Cortex of kidney (tissue), 1 donor: Measurements from ENCODE around the gene C6orf120.
"Not testable (repeated sequence)": the region's sequence is repeated elsewhere in the genome, so short reads cannot be mapped to it uniquely, and the experiment has no call there.

Experiments used
- DNase-seq: peaks from one replicate; lab custom pipeline; 2025; lab: John Stamatoyannopoulos, UW

C6orf120 gene

DNA sequence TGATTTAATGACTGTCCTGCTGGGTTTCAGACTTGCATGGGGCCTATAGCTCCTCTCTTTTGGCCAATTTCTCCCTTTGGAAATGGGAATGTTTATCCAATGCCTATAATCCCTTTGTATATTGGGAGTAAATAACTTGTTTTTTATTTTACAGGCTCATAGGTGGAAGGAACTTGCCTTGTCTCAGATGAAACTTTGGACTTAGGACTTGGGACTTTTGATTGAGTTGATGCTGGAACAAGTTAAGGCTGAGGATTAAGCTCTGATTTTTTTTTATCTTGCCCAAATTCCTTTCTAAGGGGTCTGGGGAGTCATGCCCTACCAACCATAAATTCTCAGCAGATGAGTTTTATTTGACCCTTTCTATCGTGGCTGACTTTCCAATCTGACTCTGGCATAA lies 23.6 kb upstream of the C6orf120 start:
- DNase-seq, result no peak

DNA sequence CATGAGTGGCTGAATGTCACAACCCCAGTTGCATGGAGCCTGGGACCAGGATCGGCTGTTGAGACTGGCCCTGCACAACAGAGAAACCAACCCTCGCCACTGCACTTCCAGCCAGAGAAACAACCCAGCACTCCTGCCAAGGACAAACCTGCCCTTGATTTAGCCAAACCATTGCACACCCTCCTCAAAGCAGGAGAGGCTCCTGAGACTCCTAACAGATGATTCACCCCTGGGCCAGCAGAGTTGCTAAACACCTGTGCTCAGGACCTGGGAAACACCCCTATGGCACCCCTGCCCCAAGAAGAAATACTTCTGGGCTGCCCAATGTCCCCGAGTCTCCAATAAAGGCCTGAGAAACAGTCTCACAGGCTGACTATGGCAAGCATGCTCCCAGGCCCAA lies 17.9 kb upstream of the C6orf120 start:
- no peak for DNase-seq

DNA sequence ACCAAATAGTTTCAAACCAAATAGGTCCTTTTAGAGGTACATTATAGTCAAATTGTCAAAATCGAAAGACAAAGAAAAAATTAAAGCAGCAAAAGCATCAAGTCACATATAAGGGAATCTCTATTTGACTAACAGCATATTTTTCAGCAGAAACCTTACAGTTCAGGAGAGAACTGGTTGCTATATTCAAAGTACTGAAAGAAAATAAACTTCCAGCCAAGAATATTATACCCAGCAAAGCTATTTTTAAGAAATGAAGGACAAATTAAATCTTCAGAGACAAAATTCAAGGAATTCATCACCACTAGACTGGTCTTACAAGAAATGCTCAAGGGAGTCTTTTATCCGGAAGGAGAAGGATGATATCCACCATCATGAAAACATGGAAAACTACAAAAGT lies 16.1 kb upstream of the C6orf120 start:
- DNase-seq, result no peak

DNA sequence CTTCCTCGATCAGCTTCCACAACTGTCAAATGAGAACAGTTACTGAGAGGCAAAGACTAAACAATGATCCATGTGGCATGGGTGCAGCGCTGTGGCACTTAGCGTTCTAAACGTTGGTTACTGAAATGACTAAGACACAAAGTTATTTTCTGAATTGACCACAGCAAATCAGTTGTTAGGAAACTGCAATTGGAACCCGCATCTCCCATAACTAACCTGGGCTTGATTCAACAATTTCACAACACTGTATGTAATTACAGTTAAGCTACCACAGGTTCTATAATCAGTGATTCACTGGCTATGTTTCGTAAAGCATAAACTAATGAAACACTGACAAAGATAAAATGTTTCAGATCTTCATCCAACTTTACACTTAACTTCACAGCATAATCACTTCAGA lies 12.6 kb upstream of the C6orf120 start:
- no peak for DNase-seq

DNA sequence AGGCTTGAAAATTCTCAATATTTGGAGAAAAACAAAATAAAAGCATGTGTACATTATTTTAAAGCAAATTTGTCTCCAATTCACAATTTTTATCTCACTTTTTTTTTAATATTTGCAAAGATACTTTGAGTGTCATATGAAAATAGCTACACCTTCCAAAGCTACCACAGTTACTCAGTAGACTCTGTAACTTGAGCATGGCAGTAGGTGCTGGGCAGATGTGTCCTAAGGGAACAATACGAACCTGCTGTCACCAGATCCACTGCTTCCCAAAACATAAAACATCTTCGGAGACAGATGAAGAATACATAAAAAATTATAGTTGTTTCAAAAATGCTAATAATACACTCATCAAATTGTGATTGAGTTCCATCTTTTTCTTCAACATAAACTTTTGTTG lies 10.7 kb upstream of the C6orf120 start:
- no peak for DNase-seq

DNA sequence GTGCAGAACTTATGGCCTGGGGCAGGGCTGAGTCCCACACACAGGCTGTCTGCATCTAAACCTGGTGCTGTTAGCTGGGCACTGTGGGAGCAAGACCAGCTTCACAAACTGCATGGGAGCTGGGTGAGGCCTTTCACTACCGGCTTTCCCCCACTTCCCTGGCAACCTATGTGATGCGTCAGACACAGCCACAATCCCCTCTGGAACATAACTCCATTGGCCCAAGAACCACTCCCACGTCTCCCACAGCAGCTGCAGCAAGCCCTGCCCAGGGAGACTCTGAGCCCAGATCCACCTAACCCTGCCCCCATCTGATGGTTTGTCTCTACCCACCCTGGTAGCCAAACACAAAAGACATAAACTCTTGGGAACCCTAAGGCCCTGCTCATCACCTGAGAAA lies 9.4 kb upstream of the C6orf120 start:
- no peak for DNase-seq

DNA sequence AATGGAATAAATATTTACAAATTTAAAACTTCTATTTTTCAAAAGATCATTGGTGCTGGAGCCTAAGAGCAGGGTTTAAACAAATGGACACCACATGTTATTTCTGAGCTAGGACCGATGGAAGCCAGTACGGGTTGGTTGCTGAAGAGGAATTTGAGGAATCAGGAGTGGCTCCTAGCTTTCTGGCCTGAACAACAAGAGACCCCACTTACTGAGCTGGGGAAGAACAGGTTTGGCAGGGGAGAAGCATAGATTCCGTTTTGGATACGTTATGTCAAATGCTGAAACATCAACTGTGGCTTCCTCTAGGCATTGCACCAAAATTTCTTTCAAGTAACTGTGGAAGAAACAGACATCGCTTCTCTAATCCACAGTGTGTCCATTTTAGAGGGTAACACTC lies 6.8 kb upstream of the C6orf120 start:
- DNase-seq, result no peak

DNA sequence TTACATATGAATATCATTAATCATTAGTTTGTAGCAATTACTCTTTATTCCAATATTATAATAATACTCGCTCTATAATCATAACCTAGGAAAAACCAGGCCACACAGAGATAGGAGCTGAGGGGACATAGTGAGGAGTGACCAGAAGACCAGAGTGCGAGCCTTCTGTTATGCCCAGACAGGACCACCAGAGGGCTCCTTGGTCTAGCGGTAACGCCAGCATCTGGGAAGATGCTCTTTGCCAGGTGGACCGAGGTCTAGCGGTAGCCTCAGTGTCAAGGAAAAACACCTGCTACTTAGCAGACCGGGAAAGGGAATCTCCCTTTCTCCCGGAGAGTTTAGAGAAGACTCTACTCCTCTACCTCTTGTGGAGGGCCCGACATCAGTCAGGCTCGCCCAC lies 4.8 kb upstream of the C6orf120 start:
- DNase-seq, result not testable (repeated sequence)

DNA sequence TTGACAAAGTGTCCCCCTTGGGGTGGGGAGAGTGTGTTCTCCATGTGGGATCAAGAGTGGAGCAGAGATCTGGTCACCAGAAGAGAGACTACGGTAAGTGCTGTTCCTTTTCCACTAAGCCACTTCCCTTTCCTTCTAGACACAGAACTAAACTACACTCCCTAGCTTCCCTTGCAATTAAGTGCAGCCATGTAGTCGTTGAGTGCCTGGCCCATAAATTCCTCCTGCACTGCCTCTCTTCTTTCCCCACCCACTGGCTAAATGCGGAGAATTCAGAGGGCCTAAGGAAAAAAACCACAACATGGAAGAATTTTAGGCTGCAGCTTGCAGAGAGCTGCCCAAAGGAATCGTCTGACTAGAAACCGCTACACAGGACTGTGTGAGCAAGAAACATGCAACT lies 1.6 kb upstream of the C6orf120 start:
- no peak for DNase-seq

DNA sequence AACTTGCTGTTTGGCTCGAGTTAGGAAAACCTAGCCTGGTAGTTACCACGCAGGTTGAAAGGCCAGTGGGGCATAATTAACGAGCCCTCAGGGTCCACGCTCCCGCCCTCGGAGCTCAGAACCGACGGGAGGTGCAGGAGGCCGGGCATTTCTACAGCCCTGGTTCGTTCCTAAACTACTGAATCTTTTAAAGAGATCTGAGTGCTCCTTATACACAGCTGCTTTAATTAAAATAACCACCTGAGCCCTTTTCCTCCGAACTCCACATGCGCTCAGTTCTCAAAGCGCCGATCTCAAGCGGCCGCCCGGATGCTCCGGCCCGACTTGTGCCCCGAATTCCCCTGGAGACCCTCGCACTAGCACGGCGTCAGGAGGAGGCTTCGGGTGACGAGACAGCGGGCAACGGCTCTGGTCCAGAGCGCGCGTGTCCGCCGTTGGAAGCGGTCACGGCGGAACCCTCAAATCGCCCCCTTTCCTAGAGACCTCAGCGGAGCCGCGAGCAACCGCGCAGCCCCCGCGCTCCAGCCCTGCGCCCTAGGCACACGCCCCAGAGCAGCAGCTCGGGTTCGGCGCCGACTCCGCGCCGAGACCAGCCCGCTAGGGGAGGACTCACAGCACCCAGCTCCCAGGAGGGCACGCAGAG lies 494 bp upstream of the C6orf120 start:
- no peak for DNase-seq

DNA sequence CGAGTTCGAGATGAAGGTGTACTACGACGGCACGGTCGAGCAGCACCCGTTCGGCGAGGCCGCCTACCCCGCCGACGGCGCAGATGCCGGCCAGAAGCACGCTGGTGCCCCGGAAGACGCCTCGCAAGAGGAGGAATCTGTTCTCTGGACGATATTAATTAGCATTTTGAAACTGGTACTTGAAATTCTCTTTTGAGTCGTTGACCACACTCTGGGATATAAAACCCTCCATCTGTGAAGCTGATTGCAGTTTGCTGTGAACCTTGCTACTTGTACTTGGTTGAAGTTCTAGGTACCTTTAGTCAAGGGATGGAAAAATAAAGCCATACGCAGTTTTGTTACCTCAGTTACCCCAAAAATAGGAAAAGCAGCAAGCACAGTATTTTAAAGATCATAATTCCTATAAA lies 917 bp downstream of the C6orf120 start:
- DNase-seq, result no peak

DNA sequence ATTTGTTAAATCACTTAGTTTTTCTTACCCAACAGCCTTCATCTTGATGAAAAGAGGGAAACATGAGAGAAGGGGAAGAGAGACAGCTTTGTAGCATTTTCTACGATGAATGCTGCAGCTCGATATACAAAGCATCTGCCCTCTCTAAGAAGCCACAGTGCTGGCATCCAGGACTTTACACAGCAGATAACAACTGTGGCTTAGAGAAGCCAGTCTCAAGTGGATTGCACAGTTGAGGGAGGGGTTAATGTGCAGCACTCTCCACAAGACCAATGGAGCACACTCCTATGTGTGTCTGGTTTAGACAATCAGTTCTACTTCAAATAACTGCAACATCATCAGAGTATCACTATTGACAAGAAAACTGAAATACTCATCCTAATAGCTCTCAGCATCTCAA lies 5.8 kb downstream of the C6orf120 start:
- no peak for DNase-seq

DNA sequence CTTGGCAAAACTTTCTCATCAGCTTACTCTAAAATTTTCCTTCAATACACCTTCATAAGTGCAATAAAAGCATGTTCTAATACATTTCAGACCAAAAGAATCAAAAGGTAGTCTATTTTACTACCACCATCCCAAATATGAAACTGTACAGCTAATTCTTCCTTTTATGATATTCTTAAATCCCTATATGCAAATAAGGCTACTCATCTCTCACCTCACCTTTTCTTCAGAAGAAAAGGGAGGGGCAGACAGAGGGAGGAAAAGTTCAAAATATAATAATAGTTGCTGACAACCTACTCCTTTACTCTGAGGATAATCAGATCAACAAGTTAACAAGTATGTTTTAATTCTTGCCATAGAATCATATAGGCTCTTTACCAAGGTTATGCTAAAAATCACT lies 7.4 kb downstream of the C6orf120 start:
- no peak for DNase-seq

DNA sequence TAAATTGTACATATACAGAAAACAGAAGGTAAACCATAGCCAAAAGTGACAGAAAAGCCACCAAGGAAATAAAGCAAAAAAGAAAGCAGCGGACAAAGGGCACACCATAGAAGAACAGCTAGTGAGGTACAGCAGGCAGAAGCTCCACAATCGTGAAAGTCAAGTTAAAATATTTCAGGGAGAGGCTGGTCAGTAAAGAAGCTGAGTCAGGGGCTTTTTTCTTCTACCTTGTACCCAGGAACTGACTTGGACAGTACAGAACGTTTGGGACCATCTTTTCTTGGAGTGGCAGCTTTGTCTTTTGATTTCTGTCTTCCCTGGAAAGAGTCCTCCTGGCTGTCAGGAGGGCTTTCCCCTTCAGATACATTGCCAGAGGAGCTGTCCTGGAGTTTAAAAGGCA lies 8.1 kb downstream of the C6orf120 start:
- no peak for DNase-seq

DNA sequence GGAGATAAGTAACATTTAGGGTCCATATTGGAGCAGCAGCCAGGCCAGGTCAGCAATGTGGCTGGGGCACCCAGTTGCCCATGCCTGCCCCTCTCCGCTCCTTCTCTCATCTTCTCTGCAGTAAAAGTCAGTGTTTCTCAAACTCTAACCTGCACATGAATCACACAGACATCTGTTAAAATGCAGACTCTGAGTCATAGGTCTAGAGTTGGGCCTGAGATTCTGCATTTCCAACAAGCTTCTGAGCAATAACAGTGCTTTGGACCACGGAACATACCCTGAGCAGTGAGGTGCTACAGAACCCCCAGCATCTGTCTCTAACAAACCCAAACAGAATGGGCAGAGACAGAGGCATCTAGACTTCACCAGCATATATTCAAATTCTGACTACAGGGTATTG lies 12.3 kb downstream of the C6orf120 start:
- no peak for DNase-seq

DNA sequence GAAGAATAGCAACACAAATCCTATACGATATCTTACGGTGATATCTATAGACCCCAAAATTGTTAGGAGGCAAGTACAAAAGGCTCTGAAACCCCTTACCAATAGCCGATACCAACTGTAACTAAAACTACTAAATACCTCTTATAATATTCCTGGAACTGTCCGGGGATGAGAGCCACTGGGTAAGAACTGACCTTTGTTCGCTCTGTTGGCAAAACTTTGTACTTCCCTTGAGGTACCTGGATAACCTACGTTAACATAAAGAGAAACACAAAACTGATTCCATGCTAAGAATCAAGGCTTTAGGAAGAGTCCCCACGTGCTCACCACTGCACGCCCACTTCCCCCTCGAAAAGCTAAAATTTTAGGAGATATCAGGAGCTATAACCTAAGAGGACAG lies 12.7 kb downstream of the C6orf120 start:
- DNase-seq, result no peak

DNA sequence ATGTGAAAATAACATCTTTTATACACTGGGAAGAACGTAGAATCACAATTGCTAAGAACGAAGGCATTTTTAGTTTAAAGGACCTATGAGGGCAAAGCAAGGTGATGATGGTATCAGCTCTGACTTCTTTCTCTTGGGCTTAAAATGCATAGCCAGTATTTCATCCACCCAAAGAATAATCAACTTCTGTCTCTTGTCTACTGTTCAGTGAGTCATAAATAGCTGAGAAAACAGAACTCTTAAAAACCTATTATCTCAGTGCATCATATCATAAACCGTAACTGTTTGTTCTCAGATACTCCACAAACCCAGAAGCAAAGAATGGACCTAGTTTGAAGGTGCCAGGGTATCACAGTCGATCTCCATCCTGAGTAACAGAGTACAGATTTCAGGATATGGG lies 17.2 kb downstream of the C6orf120 start:
- DNase-seq, result no peak

DNA sequence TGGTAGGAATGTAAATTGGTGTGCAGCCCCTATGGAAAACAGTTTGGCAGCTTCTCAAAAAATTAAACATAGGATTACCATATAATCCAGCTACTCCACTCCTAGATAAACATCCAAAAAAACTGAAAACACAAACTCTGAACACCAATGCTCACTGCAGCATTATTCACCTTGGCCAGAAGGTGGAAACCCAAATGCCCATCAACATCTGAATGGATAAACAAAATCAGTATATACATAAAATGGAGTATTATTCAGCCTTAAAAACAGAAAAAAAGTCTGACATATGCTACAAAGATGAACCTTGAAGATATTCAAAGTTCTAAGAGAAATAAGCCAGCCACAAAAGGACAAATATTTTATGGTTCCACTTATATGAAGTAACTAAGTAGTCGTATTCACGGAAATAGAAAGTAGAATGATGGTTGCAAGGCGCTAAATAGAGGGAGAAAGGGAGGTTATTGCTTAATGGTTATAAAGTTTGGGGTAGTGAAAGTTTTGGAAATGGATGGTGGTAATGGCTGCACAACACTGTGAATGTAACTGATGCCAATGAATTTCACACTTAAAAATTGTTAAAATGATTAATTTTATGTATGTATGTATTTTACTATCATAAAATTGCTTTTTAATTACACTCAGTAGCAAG lies 18.4 kb downstream of the C6orf120 start:
- DNase-seq, result no peak

DNA sequence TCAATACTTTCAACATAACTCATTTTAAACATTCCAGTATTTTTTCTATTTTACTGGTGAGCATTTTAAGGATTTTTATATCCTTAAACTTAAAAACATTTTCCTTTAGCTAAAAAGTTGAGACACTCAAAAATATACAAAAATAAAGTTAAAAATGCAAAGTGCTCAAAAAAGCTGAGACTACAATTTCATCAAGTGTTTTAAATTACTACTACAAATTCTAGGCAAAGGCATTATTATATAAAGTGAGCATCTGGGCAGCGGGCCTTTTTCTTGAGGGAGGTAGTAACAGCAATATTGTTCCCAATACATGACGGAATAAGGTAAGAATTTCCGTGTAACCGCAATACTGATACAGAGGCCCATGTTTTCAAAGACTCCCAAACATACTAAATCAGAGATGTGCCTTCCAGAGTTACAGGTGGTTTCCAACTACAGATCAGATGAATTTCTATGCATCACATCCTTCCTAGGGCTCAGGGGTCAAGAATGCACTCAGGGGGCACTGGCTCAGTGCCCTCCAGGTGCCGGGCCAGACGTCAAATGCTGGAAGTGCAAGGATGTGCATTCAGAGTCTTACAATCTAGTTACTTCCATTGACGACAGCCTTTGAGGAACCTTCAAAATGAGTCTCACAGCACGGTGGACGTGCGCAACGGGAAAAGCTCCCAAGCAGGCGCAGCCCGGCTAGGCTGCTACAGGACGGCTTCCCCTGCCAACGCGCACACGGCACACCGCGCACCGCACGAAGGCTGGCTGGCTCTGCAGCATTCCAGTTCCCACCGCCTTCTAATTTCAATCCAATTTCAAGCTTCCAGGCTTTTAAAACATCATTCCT lies 20.7 kb downstream of the C6orf120 start:
- DNase-seq, result no peak

DNA sequence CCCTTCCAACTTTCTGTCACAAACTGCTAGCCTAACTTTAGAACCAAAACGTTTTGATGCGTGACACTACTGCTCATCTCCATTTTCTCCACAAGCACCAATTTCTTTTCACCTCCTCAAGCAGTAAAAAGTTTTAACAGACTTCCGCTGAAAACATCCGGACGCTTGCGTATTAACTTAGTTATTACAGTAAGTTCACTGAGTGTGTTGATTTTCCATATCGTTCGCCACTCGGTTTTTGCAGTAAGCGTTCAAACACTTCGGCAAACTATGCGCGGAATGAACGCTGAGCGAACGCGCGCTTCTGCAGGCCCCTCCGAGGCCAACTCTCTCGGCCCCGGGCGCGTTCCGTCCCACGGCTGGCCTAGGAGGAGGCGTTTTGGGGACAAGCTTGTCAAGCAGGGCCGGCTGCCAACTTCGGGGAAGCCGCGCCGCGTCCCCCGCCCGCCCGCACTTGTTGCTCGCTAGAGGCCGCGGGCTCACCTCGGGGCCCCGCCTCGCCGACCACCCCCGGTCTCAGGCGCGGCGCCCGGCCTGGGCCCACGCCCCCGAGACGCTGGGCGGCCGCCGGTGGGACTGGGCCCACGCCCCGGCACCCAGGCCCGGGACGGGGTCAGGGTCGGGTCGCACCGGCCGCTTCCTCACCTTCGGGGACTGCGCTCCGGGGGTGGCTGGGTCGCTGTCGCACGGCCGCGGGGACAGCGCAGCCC lies 21.4 kb downstream of the C6orf120 start:
- no peak for DNase-seq

DNA sequence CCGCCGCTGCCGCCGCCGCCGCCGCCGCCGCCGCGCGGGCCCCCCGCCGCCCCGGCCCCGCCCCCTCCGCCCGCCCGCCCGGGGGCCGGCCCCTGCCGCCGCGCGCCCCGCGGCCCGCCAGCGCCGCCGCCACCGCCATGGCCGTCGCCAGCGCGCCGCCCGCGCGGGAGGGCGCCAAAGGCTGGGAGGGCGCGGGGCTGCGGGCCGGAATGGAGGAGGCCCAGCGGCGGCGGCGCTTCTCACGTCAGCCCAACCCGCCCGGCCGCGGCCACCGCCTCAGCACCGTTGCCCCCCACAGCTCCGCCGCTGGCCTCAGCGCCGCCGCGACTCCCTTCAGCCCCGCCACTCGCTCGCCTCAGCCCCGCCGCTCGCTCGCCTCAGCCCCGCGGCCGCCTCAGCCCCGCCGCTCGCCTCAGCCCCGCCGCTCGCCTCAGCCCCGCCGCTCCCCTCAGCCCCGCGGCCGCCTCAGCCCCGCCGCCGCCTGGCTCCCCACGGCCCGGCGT lies 22.1 kb downstream of the C6orf120 start:
- no peak for DNase-seq

DNA sequence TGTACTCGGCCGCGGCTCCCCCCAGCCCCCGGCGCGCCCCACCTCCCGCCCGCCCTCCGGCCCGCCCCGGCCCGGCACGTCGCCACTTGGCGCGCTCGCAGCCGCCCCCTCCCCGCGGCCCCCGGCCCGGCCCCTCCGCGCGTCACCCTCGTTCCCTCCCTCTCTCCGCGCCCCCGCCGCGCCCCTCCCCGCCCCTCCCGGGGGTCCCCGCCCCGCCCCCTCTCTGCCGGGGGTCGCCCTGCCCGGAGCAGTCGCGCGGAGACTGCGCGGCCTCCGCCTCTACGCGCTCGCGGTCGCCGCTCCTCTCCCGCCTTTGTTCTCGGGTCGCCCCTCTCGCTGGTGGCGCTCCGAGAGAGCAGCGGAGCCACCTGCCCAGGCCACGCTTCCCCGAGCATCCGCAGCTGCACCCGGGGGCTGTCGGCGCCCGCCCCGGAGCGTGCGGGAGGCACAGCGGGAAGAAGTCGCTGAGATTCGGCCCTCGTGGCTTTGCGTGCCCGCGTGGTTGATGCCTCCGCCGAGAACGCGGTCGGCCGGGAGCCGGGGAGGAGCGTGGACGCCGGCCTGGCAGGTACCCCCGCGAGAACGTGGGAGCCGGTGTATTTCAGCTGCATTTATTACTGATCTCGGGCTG lies 22.7 kb downstream of the C6orf120 start, which contains the start of gene PHF10:
PHF10 (minus strand) TSS at position 7 of the 631 bp plus-strand sequence. CDS start 569 bp downstream, outside the sequence.
- no peak for DNase-seq
